ENCODE results near the gene ADAMTS17.

Gene ADAMTS17

GRCh38 chr15:100038736-100039135, 303.0 kb downstream of the ADAMTS17 start:
- no peak for DNase-seq

DNA sequence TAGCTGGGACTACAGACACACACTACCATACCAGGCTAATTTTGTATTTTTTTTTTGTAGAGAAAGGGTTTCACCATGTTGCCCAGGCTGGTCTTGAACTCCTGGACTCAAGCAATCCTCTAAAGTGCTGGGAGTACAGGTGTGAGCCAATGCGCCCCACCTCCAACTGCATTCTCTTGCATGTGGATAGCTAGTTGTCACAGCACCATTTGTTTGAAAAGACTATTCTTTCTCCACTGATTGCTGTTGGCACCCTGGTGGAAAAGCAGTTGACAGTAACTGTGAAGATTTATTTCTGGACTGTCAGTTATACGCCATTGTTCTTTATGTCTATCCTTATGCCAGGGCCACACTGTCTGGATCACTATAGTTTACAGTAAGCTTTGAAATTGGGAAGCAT, 303.9 kb downstream of the ADAMTS17 start:
- no peak for DNase-seq

DNA sequence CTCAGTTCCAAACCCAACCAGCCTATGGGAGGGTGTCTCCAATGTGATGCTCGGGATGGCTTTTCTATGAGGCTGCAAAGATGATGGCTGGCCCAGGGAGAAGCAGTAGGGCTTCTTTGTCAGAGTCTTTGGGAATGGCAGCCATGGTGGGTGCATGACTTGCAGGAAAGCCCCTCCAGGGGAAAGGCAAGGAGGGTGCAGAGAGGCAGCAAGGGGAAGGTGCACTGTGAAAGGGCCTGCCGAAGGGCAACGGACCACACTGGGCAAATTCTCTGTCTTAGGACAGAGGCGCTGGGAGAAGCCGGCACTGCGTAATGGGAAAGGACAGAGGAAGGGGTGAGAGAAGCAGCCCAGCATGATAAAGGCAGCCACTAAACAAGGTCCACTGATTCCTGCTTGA, 305.8 kb downstream of the ADAMTS17 start:
- DNase-seq, result no peak

DNA sequence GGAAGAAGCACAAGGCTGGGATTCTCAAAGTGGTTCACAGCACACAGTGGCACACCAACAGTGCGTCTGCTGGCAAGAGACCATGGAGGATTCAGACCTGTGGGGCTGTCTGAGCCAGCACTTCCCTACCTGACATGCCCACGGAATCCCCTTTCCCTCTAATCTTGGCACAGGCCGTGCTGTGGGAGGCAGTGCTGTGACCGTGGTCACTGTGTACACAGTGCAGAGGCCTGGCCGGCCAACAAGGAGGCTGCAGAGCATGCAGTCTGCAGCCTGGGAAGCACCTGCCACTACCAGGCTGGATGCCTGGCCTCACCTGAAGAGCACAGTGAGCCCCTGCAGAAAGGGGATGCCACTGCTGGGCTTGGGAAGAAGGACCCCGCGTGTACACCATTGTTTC, 307.6 kb downstream of the ADAMTS17 start:
- DNase-seq, result no peak

DNA sequence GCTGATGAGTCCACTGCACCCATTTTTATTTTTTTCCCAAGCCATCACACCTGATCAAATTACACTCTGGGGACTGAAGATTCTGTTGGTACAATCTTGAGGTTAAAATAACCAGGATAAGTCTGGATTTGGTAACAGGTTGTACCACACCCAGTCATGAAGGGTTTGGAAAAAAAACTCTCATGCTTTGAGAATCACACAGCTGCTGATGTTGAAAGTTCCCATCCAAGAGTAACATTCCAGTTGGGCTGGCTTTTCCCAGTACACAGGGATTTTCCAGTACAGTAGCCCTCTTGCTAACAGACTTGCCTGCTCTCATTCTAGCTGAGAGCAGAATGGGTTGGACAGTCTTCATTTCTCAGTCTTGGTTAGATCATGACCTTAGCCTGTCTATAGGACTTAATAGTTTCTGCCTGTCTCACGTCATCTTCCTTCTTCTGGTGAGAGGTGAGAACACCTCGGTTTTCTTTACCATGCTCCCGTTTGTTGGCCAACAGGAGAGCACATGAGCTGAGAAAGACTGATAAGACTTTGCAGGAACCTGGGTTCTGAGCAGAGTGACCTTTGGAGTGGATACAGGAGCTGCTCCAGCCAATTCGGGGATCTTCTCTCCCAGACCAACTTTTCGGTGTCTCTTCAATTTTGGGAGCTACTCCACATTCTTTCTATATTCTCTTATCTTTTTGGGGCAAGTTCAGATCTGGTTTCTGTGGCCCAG, 308.5 kb downstream of the ADAMTS17 start:
- no peak for DNase-seq

GRCh38 chr15:100032358-100033085, 309.3 kb downstream of the ADAMTS17 start:
- DNase-seq, result no peak

- no peak for DNase-seq
These were observed 310.0 kb downstream of the ADAMTS17 start for GRCh38 chr15:100031665-100032357.

DNA sequence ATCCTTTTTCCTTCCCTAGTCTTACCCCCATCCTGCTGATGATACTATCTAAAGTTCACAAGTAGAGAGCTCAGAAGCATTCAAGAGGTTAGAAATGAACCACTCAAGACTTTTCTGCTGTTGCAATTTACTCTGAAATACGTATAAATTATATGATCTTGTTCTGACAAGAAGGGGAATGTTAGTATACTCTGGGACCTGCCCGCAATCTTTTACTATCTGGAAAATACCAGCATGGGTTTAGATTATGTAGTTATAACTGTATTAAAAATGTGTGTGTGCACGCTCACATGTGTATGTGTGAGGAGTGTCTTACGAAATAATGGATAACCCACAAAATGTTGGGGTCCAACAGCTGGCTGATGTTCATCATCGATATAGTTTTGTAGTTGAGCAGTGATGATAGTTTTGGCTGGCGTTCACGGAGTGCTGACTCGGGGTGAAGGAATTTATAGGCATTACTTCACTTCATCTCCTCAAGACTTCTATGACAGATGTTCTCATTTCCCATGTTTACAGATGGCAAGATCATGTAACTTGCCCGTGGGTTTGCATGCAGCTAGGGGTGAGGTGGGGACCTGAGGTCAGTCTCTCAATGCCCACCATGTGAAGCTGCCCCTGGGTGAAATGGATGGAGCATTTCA, 311.1 kb downstream of the ADAMTS17 start:
- DNase-seq, result no peak

DNA sequence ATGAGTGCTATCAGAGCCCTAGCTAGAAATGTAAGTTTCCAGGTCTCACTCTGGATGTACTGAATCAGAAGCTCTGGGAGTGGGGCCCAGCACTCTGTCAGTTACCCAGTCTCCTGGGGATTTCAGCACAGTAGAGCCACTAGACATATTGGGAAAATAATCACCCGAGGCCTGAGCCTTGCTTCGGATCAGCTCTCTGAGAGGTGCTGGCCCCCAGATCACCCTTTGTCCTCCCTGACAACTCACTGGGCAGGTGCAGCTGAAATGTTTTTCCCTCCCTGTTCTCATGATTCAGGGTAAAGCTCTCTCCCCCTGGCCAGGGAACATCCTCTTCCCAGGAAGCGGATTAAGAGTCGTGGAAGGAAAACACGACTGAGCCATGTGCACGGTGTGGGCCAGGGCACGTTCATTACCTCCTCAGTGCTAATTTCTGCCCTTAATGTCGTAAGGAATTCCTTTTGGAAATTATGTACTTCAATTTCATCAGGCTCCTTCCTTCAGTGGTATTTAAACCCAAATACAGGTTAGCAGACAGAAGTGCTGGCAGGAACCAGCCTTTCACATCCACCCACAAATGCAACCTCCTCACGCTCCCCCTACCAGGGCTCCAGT, 311.8 kb downstream of the ADAMTS17 start:
- DNase-seq, result no peak

- DNase-seq, result no peak
These were observed 312.7 kb downstream of the ADAMTS17 start for GRCh38 chr15:100029045-100029444.

- DNase-seq, result no peak
These were observed 315.7 kb downstream of the ADAMTS17 start for GRCh38 chr15:100026041-100026440.

- DNase-seq, result no peak
These were observed 319.0 kb downstream of the ADAMTS17 start for GRCh38 chr15:100022806-100023205.

GRCh38 chr15:100022391-100022790, 319.4 kb downstream of the ADAMTS17 start:
- no peak for DNase-seq

DNA sequence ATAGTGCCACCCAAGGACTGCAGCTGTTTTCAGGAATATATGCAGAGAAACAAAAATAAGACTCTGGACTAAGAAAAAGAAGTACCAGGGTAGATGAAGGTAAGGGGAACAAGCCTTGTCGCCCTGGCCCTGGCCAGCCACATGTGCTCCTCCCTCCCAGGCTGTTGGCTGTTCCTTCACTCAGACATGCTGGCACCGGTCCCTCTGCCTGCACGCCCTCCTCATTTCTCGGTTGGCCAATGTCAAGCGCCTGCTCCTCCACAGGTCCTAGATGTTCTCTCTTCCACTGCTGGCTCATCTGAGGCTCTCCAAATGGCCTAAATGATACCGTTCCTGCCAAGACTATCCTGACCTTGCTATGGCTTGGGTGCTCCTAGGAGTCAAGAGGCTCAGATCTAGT, 320.1 kb downstream of the ADAMTS17 start:
- DNase-seq, result no peak

- no peak for DNase-seq
These were observed 321.2 kb downstream of the ADAMTS17 start for GRCh38 chr15:100020614-100021013.

- DNase-seq, result no peak
These were observed 321.6 kb downstream of the ADAMTS17 start for GRCh38 chr15:100020189-100020588.

DNA sequence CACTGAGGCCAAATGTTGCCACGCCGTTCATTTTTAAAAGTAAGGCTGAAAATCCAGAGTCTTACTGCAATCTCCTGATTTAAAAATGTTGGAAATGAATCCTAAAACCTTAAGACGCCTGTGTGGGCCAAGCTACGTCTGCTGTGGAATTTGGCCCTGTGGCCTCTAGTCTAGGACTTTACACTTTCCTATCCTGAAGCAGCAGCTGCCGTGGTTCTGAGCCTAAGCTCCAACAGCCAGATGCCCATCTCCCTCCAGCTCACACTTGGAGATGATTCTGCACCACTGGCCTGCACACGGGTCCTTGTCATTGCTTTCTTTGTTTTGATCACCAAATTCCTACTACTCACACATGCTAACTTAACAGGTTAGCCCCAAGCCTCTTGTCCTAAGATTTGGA, 322.2 kb downstream of the ADAMTS17 start:
- no peak for DNase-seq

GRCh38 chr15:100018191-100018590, 323.6 kb downstream of the ADAMTS17 start:
- DNase-seq, result no peak

GRCh38 chr15:100017140-100017539, 324.6 kb downstream of the ADAMTS17 start:
- DNase-seq, result no peak

- DNase-seq, result no peak
These were observed 325.1 kb downstream of the ADAMTS17 start for GRCh38 chr15:100016632-100017031.

DNA sequence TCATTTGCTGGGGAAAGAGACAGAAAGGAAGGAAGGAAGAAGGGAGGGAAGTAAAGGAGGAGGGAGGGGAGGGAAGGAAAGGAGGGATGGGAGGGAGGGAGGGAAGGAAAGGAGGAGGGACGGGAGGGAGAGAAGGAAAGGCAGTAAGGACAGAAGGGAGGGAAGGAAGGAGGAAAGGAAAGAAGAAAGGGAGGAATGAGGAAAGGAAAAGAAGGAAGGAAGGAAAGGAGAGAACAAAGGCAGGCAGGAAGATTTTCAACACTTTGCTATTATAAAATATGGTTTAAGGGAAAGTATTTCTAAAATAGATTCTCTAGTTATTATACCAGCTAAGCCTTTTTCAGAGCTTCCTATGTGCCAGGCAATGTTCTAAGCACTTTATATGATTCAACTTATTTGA, 330.5 kb downstream of the ADAMTS17 start:
- DNase-seq, result no peak

- DNase-seq, result no peak
These were observed 332.4 kb downstream of the ADAMTS17 start for GRCh38 chr15:100009372-100009771.

DNA sequence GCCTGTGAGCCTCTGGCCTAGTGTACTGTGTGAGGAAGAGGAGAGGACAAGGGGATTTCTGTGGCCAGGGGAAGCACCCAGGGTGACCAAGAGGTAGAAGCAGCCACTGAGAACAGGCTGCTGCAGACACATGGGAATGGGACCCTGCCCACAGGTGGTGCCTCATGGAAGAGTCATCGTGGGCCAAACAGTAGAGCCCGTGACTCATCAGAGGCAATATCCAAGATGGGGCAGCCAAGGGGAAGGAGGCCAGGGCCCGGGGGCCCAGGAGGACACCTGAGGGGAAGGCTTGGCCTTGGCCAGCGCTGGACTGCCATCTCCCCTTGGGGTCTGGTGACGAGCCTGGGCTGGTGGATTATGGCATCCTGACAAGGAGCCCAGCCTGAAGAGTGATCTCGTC, 333.5 kb downstream of the ADAMTS17 start:
- DNase-seq, result no peak

Measured in activated T-cell treated with anti-CD3 and anti-CD28 coated beads for 4 hours (primary cell).